OCI-LY7 (cell line): ENCODE data around the gene STX8. TPM values are rescaled to one million over a fixed set of nuclear protein-coding genes. Genes with fewer than 3 reads are reported as not detected.

Experiments used
- BruUV-seq: library from RNA; stranded (reverse); fragments of 400-500 nt; replicated peaks from 2 replicates; lab custom pipeline; 2021; lab: Mats Ljungman, UMichigan
- CTCF ChIA-PET: fragments of 300-600 bp; sonication (Branson Sonifier 250); formaldehyde crosslinking; loops from one replicate; lab custom pipeline; 2022; ENCODE audit warnings: antibody characterized with exemption; ENCODE audit not compliant: unreplicated experiment; lab: Charles Lee
- POLR2A ChIA-PET: fragments of 300-600 bp; sonication (Branson Sonifier 250); formaldehyde crosslinking; loops from one replicate; lab custom pipeline; 2022; ENCODE audit warnings: antibody characterized with exemption; lab: Charles Lee
- DNase-seq: peaks from one replicate; pipeline ENCODE4 v3.0.0-alpha.2; 2015; ENCODE audit warnings: low spot score
- H2AFZ ChIP-seq: fragments of 200-600 bp; sonication (generic), shearing (Covaris generic); 2 replicates; pipeline ENCODE4 v1.6.1; 2014; ENCODE audit warnings: mild to moderate bottlenecking, antibody characterized with exemption, low read length, moderate library complexity
- H3K27ac ChIP-seq: fragments of 200-600 bp; sonication (generic); 2 replicates; pipeline ENCODE4 v1.5.1; 2014; ENCODE audit warnings: mixed run types, low read depth, mild to moderate bottlenecking, moderate library complexity, low read length, inconsistent platforms; ENCODE audit not compliant: poor library complexity, severe bottlenecking
- H3K36me3 ChIP-seq: fragments of 200-600 bp; sonication (generic); 2 replicates; pipeline ENCODE4 v1.6.1; 2014; ENCODE audit warnings: mild to moderate bottlenecking, antibody characterized with exemption, low read length, moderate library complexity, mixed read lengths; ENCODE audit not compliant: insufficient read depth
- H3K4me1 ChIP-seq: fragments of 200-600 bp; sonication (generic); 2 replicates; pipeline ENCODE4 v1.5.1; 2014; ENCODE audit warnings: mild to moderate bottlenecking, low read length; ENCODE audit not compliant: insufficient read depth, poor library complexity, severe bottlenecking
- H3K4me2 ChIP-seq: fragments of 200-600 bp; sonication (generic); 2 replicates; pipeline ENCODE4 v1.6.1; 2014; ENCODE audit warnings: mild to moderate bottlenecking, low read length
- H3K4me3 ChIP-seq: fragments of 200-600 bp; sonication (generic); 2 replicates; pipeline ENCODE4 v1.5.1; 2014; ENCODE audit warnings: mild to moderate bottlenecking, low read depth, low read length; ENCODE audit not compliant: poor library complexity, severe bottlenecking
- H3K79me2 ChIP-seq: fragments of 200-600 bp; sonication (generic); 2 replicates; pipeline ENCODE4 v1.6.1; 2016; ENCODE audit warnings: low read depth, mild to moderate bottlenecking, low read length, moderate library complexity, mixed read lengths; ENCODE audit not compliant: insufficient read depth
- H3K9me2 ChIP-seq: fragments of 200-600 bp; sonication (generic); 2 replicates; pipeline ENCODE4 v1.6.1; 2016; ENCODE audit warnings: mild to moderate bottlenecking, low read length, mixed read lengths; ENCODE audit not compliant: insufficient read depth
- H3K9me3 ChIP-seq: fragments of 200-600 bp; sonication (generic); 2 replicates; pipeline ENCODE4 v1.6.1; 2014; ENCODE audit warnings: mild to moderate bottlenecking, mixed run types, low read length, mixed read lengths
- H4K20me1 ChIP-seq: fragments of 200-600 bp; sonication (generic); 2 replicates; pipeline ENCODE4 v1.6.1; 2014; ENCODE audit warnings: mild to moderate bottlenecking, antibody characterized with exemption, low read length, moderate library complexity, mixed read lengths; ENCODE audit not compliant: insufficient read depth
- EZH2phosphoT487 ChIP-seq: fragments of 200-600 bp; sonication (generic); IDR thresholded peaks from 2 replicates; pipeline ENCODE4 v1.6.1; 2018; ENCODE audit warnings: low read depth, borderline replicate concordance, mild to moderate bottlenecking, mixed run types, antibody characterized with exemption, low read length, moderate library complexity, mixed read lengths
- intact Hi-C: fragments of 100-400 bp; cut with micrococcal nuclease; formaldehyde crosslinking; loops from one replicate; pipeline ENCODE4 v1.10.0; 2022; ENCODE audit not compliant: unreplicated experiment
- total RNA-seq, 2 experiments: library from RNA; depleted of rRNA in 1 of 2; stranded (reverse); fragments of >200 nt in 1 of 2; shearing (Covaris generic) in 1 of 2; gene quantifications; 2 replicates each; pipeline ENCODE4 v1.2.3, GENCODE V29; 2014 to 2022
- TF ChIP-seq, protein P1 (sequence below): fragments of 200-600 bp; sonication (generic); conservative IDR thresholded peaks from 2 replicates; pipeline ENCODE4 v1.5.1; 2014; ENCODE audit warnings: mild to moderate bottlenecking, antibody characterized with exemption, low read length, moderate library complexity, mixed read lengths

Gene STX8
- total RNA-seq, 2 experiments from 2014 or later = 56.7 to 69.0 TPM

DNA sequence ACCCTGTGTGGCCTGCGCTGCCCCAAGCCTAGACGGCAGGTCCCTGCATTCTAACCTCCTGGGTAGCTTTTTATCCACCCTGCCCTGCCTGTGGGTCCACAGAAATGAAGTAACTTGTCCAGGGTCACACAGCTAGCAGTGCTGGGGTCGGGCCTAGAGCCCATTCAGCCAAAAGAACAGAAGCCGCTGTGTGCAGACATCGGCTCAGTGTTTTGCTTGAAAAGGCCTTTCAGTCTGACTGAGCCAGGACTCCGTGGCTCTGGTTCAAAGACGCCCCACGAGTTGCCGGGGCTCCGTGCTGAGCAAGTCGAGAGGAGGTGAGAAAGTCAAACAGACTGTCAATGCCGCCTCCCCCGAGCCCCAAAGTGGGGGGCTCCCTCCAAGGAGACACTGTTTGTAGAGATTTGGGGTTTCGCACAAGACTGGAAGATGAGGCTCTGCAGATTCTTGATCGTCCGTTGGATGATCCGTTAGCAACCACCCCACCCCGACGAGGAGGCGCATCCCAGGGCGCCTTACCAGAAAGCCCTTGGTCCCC lies 328.1 kb downstream of the STX8 start:
- H3K4me2 ChIP-seq = no peak overlapping the region
- no peaks in the 10 kb centered on the region for H3K4me1 ChIP-seq
- no TSS peak for BruUV-seq
- POLR2A ChIA-PET = no interaction called here
- H3K36me3 ChIP-seq = no peaks in the 10 kb centered on the region
- H3K79me2 ChIP-seq = no peaks in the 10 kb centered on the region
- H2AFZ ChIP-seq = no peak overlapping the region
- H3K9me2 ChIP-seq = no peaks in the 10 kb centered on the region
- DNase-seq = no peak
- TF ChIP-seq, protein P1, sequence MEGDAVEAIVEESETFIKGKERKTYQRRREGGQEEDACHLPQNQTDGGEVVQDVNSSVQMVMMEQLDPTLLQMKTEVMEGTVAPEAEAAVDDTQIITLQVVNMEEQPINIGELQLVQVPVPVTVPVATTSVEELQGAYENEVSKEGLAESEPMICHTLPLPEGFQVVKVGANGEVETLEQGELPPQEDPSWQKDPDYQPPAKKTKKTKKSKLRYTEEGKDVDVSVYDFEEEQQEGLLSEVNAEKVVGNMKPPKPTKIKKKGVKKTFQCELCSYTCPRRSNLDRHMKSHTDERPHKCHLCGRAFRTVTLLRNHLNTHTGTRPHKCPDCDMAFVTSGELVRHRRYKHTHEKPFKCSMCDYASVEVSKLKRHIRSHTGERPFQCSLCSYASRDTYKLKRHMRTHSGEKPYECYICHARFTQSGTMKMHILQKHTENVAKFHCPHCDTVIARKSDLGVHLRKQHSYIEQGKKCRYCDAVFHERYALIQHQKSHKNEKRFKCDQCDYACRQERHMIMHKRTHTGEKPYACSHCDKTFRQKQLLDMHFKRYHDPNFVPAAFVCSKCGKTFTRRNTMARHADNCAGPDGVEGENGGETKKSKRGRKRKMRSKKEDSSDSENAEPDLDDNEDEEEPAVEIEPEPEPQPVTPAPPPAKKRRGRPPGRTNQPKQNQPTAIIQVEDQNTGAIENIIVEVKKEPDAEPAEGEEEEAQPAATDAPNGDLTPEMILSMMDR = no peak
- TF ChIP-seq EZH2phosphoT487 = no peak
- no peak overlapping the region for H3K27ac ChIP-seq
- intact Hi-C loops = no loop called here
- no peaks in the 10 kb centered on the region for H4K20me1 ChIP-seq
- no peaks in the 10 kb centered on the region for H3K9me3 ChIP-seq
- CTCF ChIA-PET = no interaction called here
- no peak overlapping the region for H3K4me3 ChIP-seq

DNA sequence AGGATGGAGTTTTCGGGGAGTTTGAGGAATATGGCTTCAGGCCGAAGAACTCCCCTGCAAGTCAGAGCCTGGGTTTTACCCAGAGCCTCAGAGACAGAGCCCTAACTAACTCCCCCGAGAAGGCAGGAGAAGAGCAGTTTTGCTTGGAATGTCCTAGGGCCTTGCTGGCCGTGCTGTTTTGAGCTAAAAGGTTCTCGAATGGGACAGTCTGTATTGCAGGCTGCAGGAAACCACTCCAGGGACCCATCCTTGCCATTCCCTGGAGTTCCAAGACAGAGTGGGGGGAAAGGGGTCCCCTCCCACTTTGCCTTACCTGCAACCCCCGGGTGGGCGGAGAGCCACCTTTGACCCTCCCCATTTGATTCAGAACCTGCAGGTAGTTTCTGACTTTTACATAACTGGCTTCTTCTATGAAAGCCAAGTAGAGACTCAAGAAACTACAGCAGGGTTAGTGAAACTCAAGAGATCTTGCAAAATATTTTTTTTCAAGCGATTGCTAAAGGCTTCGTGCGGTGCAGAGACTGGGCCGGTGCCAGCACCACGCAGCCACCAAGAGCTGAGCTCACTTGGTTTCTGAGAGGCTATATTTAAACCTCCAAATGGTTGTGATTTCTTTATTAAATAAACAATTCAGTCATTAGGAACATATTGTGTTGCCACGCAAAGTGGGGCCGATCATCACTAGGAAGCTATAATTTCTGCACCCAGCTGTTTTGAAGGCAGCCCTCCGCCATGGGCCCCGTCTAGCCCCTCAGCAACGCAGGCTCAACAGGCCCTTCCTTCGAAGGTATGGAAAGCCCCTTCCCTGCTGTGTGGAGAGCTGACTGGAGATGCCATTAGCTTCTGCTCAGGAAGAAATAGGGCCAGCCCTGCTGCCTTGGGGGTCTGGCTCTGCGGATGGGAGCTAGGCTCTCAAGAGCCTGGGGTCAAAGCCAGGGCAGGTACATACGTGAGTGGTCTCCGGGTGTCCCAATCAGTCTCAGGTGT lies 331.3 kb downstream of the STX8 start:
- Histone ChIP-seq H3K79me2 (no peaks in the 10 kb centered on the region), H3K36me3 (no peaks in the 10 kb centered on the region), H3K4me3 (no peak overlapping the region), H3K27ac (no peak overlapping the region), H2AFZ (no peak overlapping the region), H3K9me2 (no peaks in the 10 kb centered on the region), H3K4me2 (no peak overlapping the region), H3K9me3 (no peaks in the 10 kb centered on the region), H3K4me1 (no peaks in the 10 kb centered on the region), H4K20me1 (no peaks in the 10 kb centered on the region)
- no peak for TF ChIP-seq EZH2phosphoT487
- TF ChIP-seq, protein P1 = no peak
- DNase-seq = no peak
- BruUV-seq = no TSS peak
- intact Hi-C loops = no loop called here
- CTCF ChIA-PET = no interaction called here
- POLR2A ChIA-PET = no interaction called here

DNA sequence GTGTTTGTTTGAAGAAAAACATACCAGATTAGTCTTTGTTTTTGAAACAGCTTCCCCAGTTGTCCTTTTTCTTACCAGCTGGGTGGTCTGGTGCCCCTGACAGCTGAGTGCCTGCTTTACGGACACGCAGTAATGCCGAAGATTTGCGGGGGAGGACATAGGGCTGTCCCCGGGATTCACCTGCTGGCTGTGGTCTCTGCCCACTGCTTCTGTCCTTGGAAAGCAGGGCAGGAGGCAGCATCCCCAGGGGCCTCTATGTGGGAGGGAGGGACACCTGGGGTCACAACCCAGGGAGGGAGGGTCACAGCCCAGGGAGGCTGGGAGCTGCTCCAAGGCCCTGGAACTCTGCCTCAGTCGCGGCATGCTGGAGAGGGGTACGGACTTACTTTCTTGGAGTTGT lies 332.6 kb downstream of the STX8 start:
- Histone ChIP-seq H3K4me2 (no peak overlapping the region), H3K36me3 (no peaks in the 10 kb centered on the region), H3K4me1 (no peaks in the 10 kb centered on the region), H2AFZ (no peak overlapping the region), H3K9me3 (no peaks in the 10 kb centered on the region), H3K79me2 (no peaks in the 10 kb centered on the region), H3K27ac (no peak overlapping the region), H4K20me1 (no peaks in the 10 kb centered on the region), H3K9me2 (no peaks in the 10 kb centered on the region), H3K4me3 (no peak overlapping the region)
- POLR2A ChIA-PET = no interaction called here
- DNase-seq = no peak
- TF ChIP-seq, protein P1 = no peak
- TF ChIP-seq EZH2phosphoT487 = no peak
- intact Hi-C loops = no loop called here
- CTCF ChIA-PET = no interaction called here
- BruUV-seq = no TSS peak
